Adrenal gland (tissue), 12 donors: ENCODE data around the gene CD44. TPM values are rescaled to one million over a fixed set of nuclear protein-coding genes. Genes with fewer than 3 reads are reported as not detected.

Experiments used
- DNase-seq, 7 donors: peaks; one replicate each; pipeline ENCODE4 v3.0.0-alpha.2; 2019 to 2020
- H3K27ac ChIP-seq, 5 donors: fragments of 200-600 bp; sonication (generic) in 4 of 5; 1 replicate in 3 of 5; 2 replicates in 2 of 5; pipeline versions ENCODE4 v1.5.1 to v1.8.0; 2016 to 2020; ENCODE audit warnings: mild to moderate bottlenecking in 1 of 5
- H3K27me3 ChIP-seq: fragments of 200-600 bp; 2 replicates; pipeline ENCODE4 v1.8.0; 2021
- H3K36me3 ChIP-seq, 2 donors: fragments of 200-600 bp; replicated peaks in 1 of 2; 1 replicate in 1 of 2; 2 replicates in 1 of 2; pipeline versions ENCODE4 v1.5.1 to v1.8.0; 2018 to 2022
- H3K4me1 ChIP-seq, 2 donors: fragments of 200-600 bp; replicated peaks in 1 of 2; 1 replicate in 1 of 2; 2 replicates in 1 of 2; pipeline versions ENCODE4 v1.5.1 to v1.8.0; 2018 to 2021
- H3K4me3 ChIP-seq, 4 donors: fragments of 200-600 bp; sonication (generic) in 3 of 4; one replicate each; pipeline ENCODE4 v1.5.1; 2016 to 2018
- H3K9me3 ChIP-seq, 3 donors: fragments of 200-600 bp; sonication (generic) in 1 of 3; replicated peaks in 1 of 3; 1 replicate in 2 of 3; 2 replicates in 1 of 3; pipeline versions ENCODE4 v1.5.1 to v1.8.0; 2016 to 2021
- POLR2A ChIP-seq, 2 donors: fragments of 450-650 bp; IDR thresholded peaks; one replicate each; pipeline ENCODE4 v1.6.1; 2017; ENCODE audit warnings: antibody characterized with exemption in 2 of 2, mild to moderate bottlenecking in 2 of 2, moderate library complexity in 1 of 2
- WGBS, 4 donors: extraction: QIAGEN DNeasy Blood & Tissue Kit in 2 of 4; methylation state at CpG; one replicate each; pipeline versions ENCODE4 v1.1.5 to v1.1.7; 2013 to 2017; 5-methylcytosine and 5-hydroxymethylcytosine counted together
- intact Hi-C, 2 donors: fragments of 100-400 bp; cut with DNase I; formaldehyde crosslinking; loops; one replicate each; pipeline versions ENCODE4 v1.14.1 to v1.15.0; 2022 to 2023
- polyA plus RNA-seq, 3 donors: library from polyadenylated mRNA; stranded (reverse); fragments of 200-250 nt in 2 of 3; fragments of 350-450 nt in 1 of 3; fragmentation: Illumina TruSeq in 1 of 3; extraction: RNeasy Lipid Tissue Mini Kit (QIAGEN cat#74804) in 1 of 3; gene quantifications; one replicate each; pipeline ENCODE4 v1.2.3, GENCODE V29; 2013 to 2014
- total RNA-seq, 9 donors: library from RNA; depleted of rRNA in 4 of 9; stranded (reverse); fragments of >200 nt in 4 of 9; fragments of 120-200 nt in 1 of 9; fragmentation: NEBNext Ultra II Directional in 1 of 9; extraction: Animal tissue kit (Norgen Biotek cat#: 25700) in 1 of 9; gene quantifications; one replicate each; pipeline versions ENCODE4 v1.1.0 to v1.2.4, GENCODE V29; 2013 to 2023
- TF ChIP-seq, protein P1 (sequence below), 6 experiments: fragments of 450-650 bp in 4 of 6; fragments of 200-600 bp in 2 of 6; sonication (generic) in 1 of 6; IDR thresholded peaks; 1 replicate in 5 of 6; 2 replicates in 1 of 6; pipeline versions ENCODE4 v1.5.1 to v1.8.0; 2016 to 2021; ENCODE audit warnings: antibody characterized with exemption in 6 of 6, mild to moderate bottlenecking in 2 of 6, moderate library complexity in 1 of 6
- donor health status: healthy with polysubstance abuse.
- donor health status: Bipolar disorder and iron deficiency.
- donor health status: DM: yes; HTN: yes; CAD: no.
- donor health status: DM: no; HTN: no; CAD: no.
- donor health status: DM: no; HTN: no; CAD: no.
- donor health status: DM: yes; HTN: yes; CAD: no.

The CD44 gene
- total and polyA plus RNA-seq, 12 donors, result 10.2 to 110 (median 77.5) TPM

GRCh38 chr11:35245786-35246185 lies 106.8 kb downstream of the CD44 start:
- Histone ChIP-seq H3K27ac (no peak overlapping the region), H3K9me3 (no peaks in the 10 kb centered on the region), H3K4me1 (no peaks in the 10 kb centered on the region), H3K4me3 (no peak overlapping the region), H3K36me3 (no peaks in the 10 kb centered on the region), H3K27me3 (no peaks in the 10 kb centered on the region)
- 62 to 74% (median 65%) methylated on average over 1 of the region's 1 CpG; no CpG with 5 or more reads in 1 of the 4 donors for WGBS, 4 donors
- TF ChIP-seq POLR2A (IDR thresholded peaks at IDR 0.05), result no peak
- TF ChIP-seq, protein P1, sequence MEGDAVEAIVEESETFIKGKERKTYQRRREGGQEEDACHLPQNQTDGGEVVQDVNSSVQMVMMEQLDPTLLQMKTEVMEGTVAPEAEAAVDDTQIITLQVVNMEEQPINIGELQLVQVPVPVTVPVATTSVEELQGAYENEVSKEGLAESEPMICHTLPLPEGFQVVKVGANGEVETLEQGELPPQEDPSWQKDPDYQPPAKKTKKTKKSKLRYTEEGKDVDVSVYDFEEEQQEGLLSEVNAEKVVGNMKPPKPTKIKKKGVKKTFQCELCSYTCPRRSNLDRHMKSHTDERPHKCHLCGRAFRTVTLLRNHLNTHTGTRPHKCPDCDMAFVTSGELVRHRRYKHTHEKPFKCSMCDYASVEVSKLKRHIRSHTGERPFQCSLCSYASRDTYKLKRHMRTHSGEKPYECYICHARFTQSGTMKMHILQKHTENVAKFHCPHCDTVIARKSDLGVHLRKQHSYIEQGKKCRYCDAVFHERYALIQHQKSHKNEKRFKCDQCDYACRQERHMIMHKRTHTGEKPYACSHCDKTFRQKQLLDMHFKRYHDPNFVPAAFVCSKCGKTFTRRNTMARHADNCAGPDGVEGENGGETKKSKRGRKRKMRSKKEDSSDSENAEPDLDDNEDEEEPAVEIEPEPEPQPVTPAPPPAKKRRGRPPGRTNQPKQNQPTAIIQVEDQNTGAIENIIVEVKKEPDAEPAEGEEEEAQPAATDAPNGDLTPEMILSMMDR (IDR thresholded peaks at IDR 0.05), result no peak
- intact Hi-C loops, result no loop called here
- DNase-seq, result no peak

DNA sequence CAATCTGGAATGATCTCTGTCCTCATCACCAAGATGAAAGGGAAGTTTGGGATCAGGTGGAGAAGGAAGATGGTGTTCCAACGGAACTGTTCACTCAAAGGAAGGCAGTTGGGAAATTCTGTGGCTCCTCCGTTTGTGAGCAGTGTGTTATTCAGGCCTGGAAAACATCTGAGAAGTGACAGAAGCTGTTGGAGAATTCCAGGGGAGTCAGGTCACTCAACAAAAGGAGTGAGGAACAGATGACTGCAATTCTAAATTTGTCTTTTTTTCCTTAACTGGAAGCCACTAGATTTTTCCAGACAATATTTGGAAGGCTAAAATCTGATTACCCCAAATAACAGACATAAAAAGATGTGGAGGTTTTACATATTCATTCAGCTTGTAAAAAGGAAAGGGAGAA lies 107.8 kb downstream of the CD44 start:
- H3K36me3 ChIP-seq, result no peaks in the 10 kb centered on the region
- H3K4me3 ChIP-seq, result no peak overlapping the region
- no peaks in the 10 kb centered on the region for H3K4me1 ChIP-seq
- no peak overlapping the region for H3K27ac ChIP-seq
- no peaks in the 10 kb centered on the region for H3K27me3 ChIP-seq
- WGBS, 4 donors, result 43 to 59% (median 55%) methylated on average over 2 of the region's 2 CpGs
- no peaks in the 10 kb centered on the region for H3K9me3 ChIP-seq
- TF ChIP-seq POLR2A (IDR thresholded peaks at IDR 0.05), result no peak
- DNase-seq, result no peak
- intact Hi-C loops, result no loop called here

GRCh38 chr11:35247428-35247827 lies 108.5 kb downstream of the CD44 start:
- Histone ChIP-seq H3K9me3 (no peaks in the 10 kb centered on the region), H3K27ac (no peak overlapping the region), H3K36me3 (no peaks in the 10 kb centered on the region), H3K4me3 (no peak overlapping the region), H3K27me3 (no peaks in the 10 kb centered on the region), H3K4me1 (no peaks in the 10 kb centered on the region)
- intact Hi-C loops, result no loop called here
- WGBS, 4 donors, result 85 to 94% (median 90%) methylated on average over 3 of the region's 3 CpGs
- TF ChIP-seq POLR2A (IDR thresholded peaks at IDR 0.05), result no peak
- TF ChIP-seq, protein P1 (IDR thresholded peaks at IDR 0.05), result no peak
- DNase-seq, result peak in 2 of 7 donors; percentile 9 to 27

- H3K27ac ChIP-seq, result no peak overlapping the region
- TF ChIP-seq, protein P1 (IDR thresholded peaks at IDR 0.05), result no peak
- TF ChIP-seq POLR2A (IDR thresholded peaks at IDR 0.05), result no peak
- intact Hi-C loops, result no loop called here
- no peaks in the 10 kb centered on the region for H3K27me3 ChIP-seq
- H3K4me1 ChIP-seq, result no peaks in the 10 kb centered on the region
- H3K9me3 ChIP-seq, result no peaks in the 10 kb centered on the region
- H3K36me3 ChIP-seq, result no peaks in the 10 kb centered on the region
- WGBS, 4 donors, result 84 to 92% (median 87%) methylated on average over 3 of the region's 3 CpGs
- H3K4me3 ChIP-seq, result no peak overlapping the region
- DNase-seq, result no peak
Observed at GRCh38 chr11:35247863-35248262, 108.9 kb downstream of the CD44 start.

DNA sequence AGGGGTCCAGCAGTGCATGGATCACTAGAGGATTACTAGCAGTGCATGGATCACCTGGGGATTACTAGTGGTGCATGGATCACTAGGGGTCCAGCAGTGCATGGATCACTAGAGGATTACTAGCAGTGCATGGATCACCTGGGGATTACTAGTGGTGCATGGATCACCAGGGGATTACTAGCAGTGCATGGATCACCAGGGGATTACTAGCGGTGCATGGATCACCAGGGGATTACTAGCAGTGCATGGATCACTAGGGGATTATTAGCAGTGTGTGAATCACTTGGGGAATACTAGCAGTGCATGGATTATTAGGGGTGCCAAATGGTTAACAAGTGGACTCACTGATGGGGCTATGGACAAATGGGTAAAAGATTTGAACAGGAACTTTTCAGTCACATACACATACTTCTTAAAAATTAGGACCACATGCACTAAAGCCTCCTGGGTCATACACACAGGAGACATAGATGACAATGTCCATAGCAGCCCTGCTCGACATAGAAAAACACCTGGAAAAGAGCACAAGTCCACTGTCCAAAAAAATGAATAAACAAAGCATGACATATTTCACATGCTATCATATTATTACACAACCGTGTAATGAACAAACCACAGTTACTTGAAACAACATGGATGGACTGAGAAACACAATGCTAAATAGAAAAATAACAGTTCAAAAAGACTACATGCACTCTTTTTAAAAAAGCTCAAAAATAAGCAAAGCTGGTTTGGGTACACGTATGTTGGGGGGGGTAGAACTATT lies 109.8 kb downstream of the CD44 start:
- Histone ChIP-seq H3K36me3 (no peaks in the 10 kb centered on the region), H3K9me3 (no peaks in the 10 kb centered on the region), H3K4me1 (no peaks in the 10 kb centered on the region), H3K4me3 (no peak overlapping the region), H3K27me3 (no peaks in the 10 kb centered on the region), H3K27ac (no peak overlapping the region)
- no peak for DNase-seq
- WGBS, 4 donors, result 58 to 74% (median 67%) methylated on average over 4 of the region's 4 CpGs
- no peak for TF ChIP-seq POLR2A (IDR thresholded peaks at IDR 0.05)
- TF ChIP-seq, protein P1 (IDR thresholded peaks at IDR 0.05), result no peak
- intact Hi-C loops, result no loop called here
